ENCODE measurements around the gene IRGQ.

- TF ChIP-seq EZH2 (IDR thresholded peaks at IDR 0.05), result no peak
- TF ChIP-seq CTCF (IDR thresholded peaks at IDR 0.05), result no peak
- no peak for TF ChIP-seq EZH2phosphoT487 (IDR thresholded peaks at IDR 0.05)
Observed at GRCh38 chr19:43540381-43540780, 55.6 kb downstream of the IRGQ start.
